HUDEP-2 (cell line): ENCODE data around the gene RUNDC1.
A peak's percentile ranks its signal among the peaks of the same experiment; 100 is the strongest.
"Not testable (repeated sequence)": the region's sequence is repeated elsewhere in the genome, so short reads cannot be mapped to it uniquely, and the experiment has no call there.

Experiments
- DNase-seq, 76 experiments: peaks; one replicate each; lab custom pipeline; 2025; ENCODE audit not compliant: unreplicated experiment in 76 of 76; lab: John Stamatoyannopoulos, UW

The RUNDC1 gene

GRCh38 chr17:42989726-42990652 is 9.6 kb downstream of the RUNDC1 start:
- DNase-seq = no peak

- DNase-seq = no peak
These were observed 11.1 kb downstream of the RUNDC1 start for GRCh38 chr17:42991471-42991870.

DNA sequence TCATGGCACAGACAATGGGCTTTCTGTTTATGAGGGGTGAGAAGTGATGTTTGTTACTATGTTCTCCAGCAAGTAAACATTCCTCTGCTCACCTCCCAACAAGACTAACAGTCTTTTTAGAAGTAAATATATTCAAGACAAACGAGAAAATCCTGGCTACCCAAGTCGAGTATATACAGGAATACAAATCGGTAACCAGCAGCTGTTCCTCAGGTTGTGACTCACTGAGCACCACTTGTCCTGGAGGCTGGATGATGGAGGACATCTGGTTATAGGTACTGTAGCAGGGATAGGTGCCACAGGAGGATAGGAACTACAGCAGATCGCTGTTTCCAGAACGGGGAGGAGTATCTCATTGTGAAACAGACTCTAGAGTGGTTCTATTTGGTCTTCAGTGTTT is 12.5 kb downstream of the RUNDC1 start:
- DNase-seq = no peak

GRCh38 chr17:42993913-42994312 is 13.5 kb downstream of the RUNDC1 start:
- not testable (repeated sequence) for DNase-seq

DNA sequence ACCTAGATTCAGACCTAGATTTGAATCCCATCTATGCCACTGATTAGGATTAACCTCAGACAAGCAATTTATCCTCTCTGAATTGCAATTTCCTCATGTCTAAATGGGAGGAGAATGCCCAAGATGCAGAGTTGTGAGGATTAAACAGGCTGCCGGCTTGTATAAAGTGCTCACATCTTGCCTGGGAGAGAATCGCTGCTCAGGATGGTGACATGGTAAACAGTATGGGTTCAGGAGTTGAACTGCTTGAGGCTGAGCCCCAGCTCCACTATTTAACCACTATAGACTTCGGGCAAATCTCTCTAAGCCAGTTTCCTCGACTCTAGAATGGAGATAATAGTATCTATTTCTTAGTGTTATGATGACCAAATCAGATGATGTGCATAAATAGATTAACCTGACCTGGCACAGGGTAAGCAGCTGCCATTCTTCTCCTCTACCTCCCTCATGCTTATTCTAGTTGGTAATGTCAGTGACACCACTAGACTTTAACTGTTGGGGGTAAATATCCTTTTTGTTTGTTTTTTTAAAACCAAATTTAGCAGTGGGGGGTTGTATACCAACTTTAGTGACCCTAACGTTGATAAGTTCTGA is 17.1 kb downstream of the RUNDC1 start:
- peak in 1 of 76 experiments; percentile 41 for DNase-seq

GRCh38 chr17:42997984-42998938 is 17.9 kb downstream of the RUNDC1 start, which contains the start of gene RPL27:
RPL27 (plus strand) TSS chr17:42998419; CDS start chr17:42998751, 332 bp downstream.
- peak in 75 of 76 experiments; percentile 47 to 100 (median 97) for DNase-seq

- DNase-seq = no peak
These were observed 18.7 kb downstream of the RUNDC1 start for GRCh38 chr17:42999003-42999525.

- DNase-seq = not testable (repeated sequence)
These were observed 20.5 kb downstream of the RUNDC1 start for GRCh38 chr17:43000894-43001293.

GRCh38 chr17:43003542-43004172 is 23.3 kb downstream of the RUNDC1 start:
- DNase-seq = peak in 2 of 76 experiments; percentile 21 to 23

- peak in 72 of 76 experiments; percentile 20 to 84 (median 70) for DNase-seq
These were observed 26.5 kb downstream of the RUNDC1 start, which contains the start of gene IFI35 for GRCh38 chr17:43006639-43007551. IFI35 (plus strand) TSS chr17:43006784; CDS start chr17:43006948, 164 bp downstream.

DNA sequence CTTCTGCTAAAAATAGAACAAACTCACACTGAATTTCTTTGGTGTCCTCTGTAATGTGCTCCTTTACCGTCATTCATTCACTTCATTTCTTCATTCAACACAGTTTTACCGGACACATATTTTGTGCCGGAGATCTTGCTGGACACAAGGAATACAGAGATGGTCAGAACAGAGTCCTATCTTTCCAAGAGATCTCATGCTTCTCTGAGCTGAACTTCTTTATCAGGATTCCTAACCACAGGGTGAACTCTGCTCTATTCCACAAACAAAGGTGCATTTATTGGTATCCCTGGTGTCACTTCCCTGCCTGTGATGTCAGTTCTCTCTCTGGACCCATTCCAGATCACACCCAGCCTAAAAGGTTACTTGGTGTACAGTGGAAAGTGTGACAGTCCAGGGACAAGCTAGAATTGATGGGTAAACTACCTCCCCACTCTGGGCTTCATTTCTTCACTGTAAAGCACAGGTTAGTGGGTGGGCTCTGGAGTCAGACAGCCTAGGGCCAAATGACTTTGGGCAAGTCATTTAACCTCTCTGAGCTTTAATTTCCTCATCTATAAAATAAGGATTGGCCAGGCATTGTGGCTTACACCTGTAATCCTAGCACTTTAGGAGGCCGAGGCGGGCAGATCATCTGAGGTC is 30.4 kb downstream of the RUNDC1 start:
- DNase-seq = peak in 18 of 76 experiments; percentile 4 to 37 (median 24)

DNA sequence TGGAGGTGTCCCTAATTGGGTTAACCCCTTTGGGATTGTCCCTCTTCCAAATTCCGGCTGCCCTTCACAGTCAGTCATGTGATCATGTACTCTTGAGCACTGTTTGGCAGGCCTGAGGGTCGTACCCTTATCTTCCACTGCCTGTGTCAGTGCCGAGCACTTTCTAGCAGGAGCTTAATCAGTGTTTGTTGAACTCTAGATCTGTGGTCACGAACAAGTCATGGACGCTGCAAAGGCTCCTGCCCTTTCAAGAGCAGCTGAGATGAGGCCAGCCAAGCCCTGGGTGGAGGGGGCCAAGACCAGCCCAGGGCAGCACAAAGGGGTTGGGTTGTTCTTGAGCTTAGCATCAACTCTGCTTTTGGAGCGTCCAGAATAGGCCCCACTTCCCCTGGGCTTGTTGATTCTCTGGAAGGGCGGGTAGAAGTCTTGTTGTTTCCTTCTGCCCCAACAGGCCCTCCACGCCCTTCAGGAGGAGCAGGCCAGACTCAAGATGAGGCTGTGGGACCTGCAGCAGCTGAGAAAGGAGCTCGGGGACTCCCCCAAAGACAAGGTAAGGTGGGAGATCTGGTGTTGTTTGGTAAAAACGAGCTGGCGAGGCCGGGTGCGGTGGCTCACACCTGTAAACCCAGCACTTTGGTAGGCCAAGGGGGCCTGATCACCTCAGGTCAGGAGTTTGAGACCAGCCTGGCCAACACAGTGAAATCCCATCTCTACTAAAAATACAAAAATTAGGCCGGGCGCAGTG is 31.5 kb downstream of the RUNDC1 start:
- DNase-seq = peak in 59 of 76 experiments; percentile 11 to 73 (median 35)

GRCh38 chr17:43013296-43013695 is 32.9 kb downstream of the RUNDC1 start:
- DNase-seq = no peak

GRCh38 chr17:43014020-43014648 is 33.8 kb downstream of the RUNDC1 start:
- no peak for DNase-seq

DNA sequence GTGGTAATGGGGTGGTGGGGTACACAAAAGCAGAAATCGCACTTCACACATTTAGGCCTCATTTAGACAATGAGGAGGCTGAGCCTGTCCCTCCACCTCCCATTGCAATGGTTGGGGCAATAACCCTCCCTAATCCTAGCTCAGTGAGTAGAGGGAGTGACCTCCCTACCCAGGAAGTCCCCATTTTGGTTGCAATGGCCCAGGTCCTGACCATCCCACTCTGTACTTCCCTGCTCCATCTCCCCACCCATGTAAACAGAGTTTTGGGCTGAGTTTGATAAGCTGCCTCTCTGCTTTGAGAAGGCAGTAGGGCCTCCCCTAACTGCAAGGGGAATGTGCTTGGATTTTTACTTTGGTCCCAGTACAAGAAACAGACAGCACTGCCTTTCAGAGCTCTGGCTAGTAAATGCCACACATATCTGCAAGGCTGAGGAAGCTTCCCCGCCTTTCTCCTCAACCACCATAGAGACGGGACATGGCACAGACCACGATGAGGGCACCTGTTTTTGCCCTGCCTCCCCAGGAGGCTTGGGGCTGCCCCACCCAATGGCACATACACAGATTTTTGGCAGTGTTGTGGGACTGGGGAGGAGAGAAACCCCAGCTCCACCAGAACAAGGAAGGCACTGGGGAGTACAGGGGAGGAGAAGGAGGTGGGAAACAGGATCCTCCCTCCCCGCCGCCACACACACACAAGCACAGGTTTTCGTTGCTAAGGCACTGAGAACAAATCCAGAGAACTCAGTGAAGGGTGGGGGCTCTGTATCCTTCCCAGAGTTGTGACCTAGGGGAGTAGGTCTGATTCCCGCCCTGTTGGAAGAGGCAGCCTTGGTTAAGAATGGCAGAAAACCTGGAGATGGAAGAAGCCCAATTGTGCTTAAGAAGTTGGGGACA is 34.5 kb downstream of the RUNDC1 start:
- no peak for DNase-seq

GRCh38 chr17:43015579-43015978 is 35.2 kb downstream of the RUNDC1 start:
- no peak for DNase-seq
